WTC11 (cell line): ENCODE data around the gene TMCC2. TPM values are rescaled to one million over a fixed set of nuclear protein-coding genes. Genes with fewer than 3 reads are reported as not detected.
A peak's percentile ranks its signal among the peaks of the same experiment; 100 is the strongest.

Experiments used
- ATAC-seq: fragments of 200-7000 bp; cut with Tn5 transposase; 2 replicates; pipeline ENCODE4 v1.10.0; 2021; ENCODE audit warnings: mild to moderate bottlenecking, moderate library complexity
- CTCF ChIA-PET: fragments of 300-600 bp; sonication (Branson Sonifier 250); formaldehyde crosslinking; loops from one replicate; lab custom pipeline; 2021; ENCODE audit warnings: antibody characterized with exemption; lab: Charles Lee
- POLR2A ChIA-PET: fragments of 350-600 bp; sonication (Branson Sonifier 250); formaldehyde crosslinking; loops from one replicate; lab custom pipeline; 2021; ENCODE audit warnings: antibody characterized with exemption; lab: Charles Lee
- DNase-seq: peaks from one replicate; pipeline ENCODE4 v3.0.0; 2021; ENCODE audit warnings: low spot score
- H3K27ac Mint-ChIP-seq: 2 replicates; pipeline ENCODE4 v1.8.0; 2021; ENCODE audit warnings: mixed read lengths
- H3K27me3 Mint-ChIP-seq: 2 replicates; pipeline ENCODE4 v1.8.0; 2021; ENCODE audit warnings: low read depth, mild to moderate bottlenecking, moderate library complexity, mixed read lengths
- H3K36me3 Mint-ChIP-seq: 2 replicates; pipeline ENCODE4 v1.8.0; 2021; ENCODE audit warnings: mixed read lengths
- H3K4me1 Mint-ChIP-seq: 2 replicates; pipeline ENCODE4 v1.8.0; 2022; ENCODE audit warnings: mixed read lengths
- H3K4me3 Mint-ChIP-seq: 2 replicates; pipeline ENCODE4 v1.8.0; 2021; ENCODE audit warnings: mild to moderate bottlenecking, moderate library complexity, mixed read lengths
- H3K9me3 Mint-ChIP-seq: 2 replicates; pipeline ENCODE4 v1.8.0; 2021; ENCODE audit warnings: mixed read lengths
- ATF2 ChIP-seq: sonication (generic); formaldehyde crosslinking; IDR thresholded peaks from 2 replicates; pipeline ENCODE4 v1.8.1; 2022; ENCODE audit warnings: low read depth, missing genetic modification reagents, borderline replicate concordance
- ATF3 ChIP-seq: sonication (generic); formaldehyde crosslinking; conservative IDR thresholded peaks from 2 replicates; pipeline ENCODE4 v1.8.1; 2022; ENCODE audit warnings: mild to moderate bottlenecking, missing genetic modification reagents
- CDX4 ChIP-seq: fragments of 250-450 bp; sonication (Bioruptor Pico); IDR thresholded peaks from 2 replicates; pipeline ENCODE4 v1.9.0; 2021; ENCODE audit warnings: moderate library complexity, mild to moderate bottlenecking, inconsistent platforms, borderline replicate concordance
- CTCF ChIP-seq: fragments of 200-600 bp; IDR thresholded peaks from 2 replicates; pipeline ENCODE4 v1.8.0; 2022; ENCODE audit warnings: antibody characterized with exemption
- ELF4 ChIP-seq: sonication (generic); formaldehyde crosslinking; IDR thresholded peaks from 2 replicates; pipeline ENCODE4 v1.8.1; 2022; ENCODE audit warnings: low read depth, mild to moderate bottlenecking, moderate library complexity, missing genetic modification reagents
- EMX1 ChIP-seq: fragments of 250-450 bp; sonication (Bioruptor Pico); IDR thresholded peaks from 2 replicates; pipeline ENCODE4 v1.8.0; 2021; ENCODE audit warnings: mild to moderate bottlenecking
- ERG ChIP-seq: fragments of 250-450 bp; sonication (Bioruptor Pico); IDR thresholded peaks from 2 replicates; pipeline ENCODE4 v1.8.0; 2021; ENCODE audit warnings: mild to moderate bottlenecking
- FOXJ3 ChIP-seq: sonication (generic); formaldehyde crosslinking; IDR thresholded peaks from 2 replicates; pipeline ENCODE4 v1.9.0; 2021; ENCODE audit warnings: missing genetic modification reagents, mild to moderate bottlenecking, borderline replicate concordance
- FOXP1 ChIP-seq: sonication (generic); formaldehyde crosslinking; IDR thresholded peaks from 2 replicates; pipeline ENCODE4 v1.8.0; 2022; ENCODE audit warnings: missing genetic modification reagents, mild to moderate bottlenecking, moderate library complexity, borderline replicate concordance
- FOXP4 ChIP-seq: sonication (generic); formaldehyde crosslinking; IDR thresholded peaks from 2 replicates; pipeline ENCODE4 v1.8.0; 2022; ENCODE audit warnings: mild to moderate bottlenecking, missing genetic modification reagents
- HMGA2 ChIP-seq: fragments of 250-450 bp; sonication (Bioruptor Pico); IDR thresholded peaks from 2 replicates; pipeline ENCODE4 v1.4.0; 2021; ENCODE audit warnings: mild to moderate bottlenecking, moderate library complexity
- MAX ChIP-seq: sonication (generic); formaldehyde crosslinking; IDR thresholded peaks from 2 replicates; pipeline ENCODE4 v1.8.0; 2022; ENCODE audit warnings: mild to moderate bottlenecking, missing genetic modification reagents
- NFATC4 ChIP-seq: fragments of 250-450 bp; sonication (Bioruptor Pico); IDR thresholded peaks from 2 replicates; pipeline ENCODE4 v1.9.0; 2021; ENCODE audit warnings: mild to moderate bottlenecking
- RORB ChIP-seq: fragments of 250-450 bp; sonication (Bioruptor Pico); IDR thresholded peaks from 2 replicates; pipeline ENCODE4 v1.9.0; 2021; ENCODE audit warnings: mild to moderate bottlenecking
- SMAD4 ChIP-seq: sonication (generic); formaldehyde crosslinking; IDR thresholded peaks from 2 replicates; pipeline ENCODE4 v1.8.0; 2022; ENCODE audit warnings: mild to moderate bottlenecking, missing genetic modification reagents
- TEAD1 ChIP-seq: sonication (generic); formaldehyde crosslinking; IDR thresholded peaks from 2 replicates; pipeline ENCODE4 v1.8.0; 2022; ENCODE audit warnings: mild to moderate bottlenecking, missing genetic modification reagents
- TP53 ChIP-seq: sonication (generic); formaldehyde crosslinking; IDR thresholded peaks from 2 replicates; pipeline ENCODE4 v1.8.1; 2023; ENCODE audit warnings: mild to moderate bottlenecking, missing genetic modification reagents
- ZBTB21 ChIP-seq: sonication (generic); formaldehyde crosslinking; IDR thresholded peaks from 2 replicates; pipeline ENCODE4 v1.8.1; 2023; ENCODE audit warnings: mild to moderate bottlenecking, missing genetic modification reagents, borderline replicate concordance
- ZNF138 ChIP-seq: sonication (generic); formaldehyde crosslinking; conservative IDR thresholded peaks from 2 replicates; pipeline ENCODE4 v1.8.1; 2022; ENCODE audit warnings: mild to moderate bottlenecking, moderate library complexity, missing genetic modification reagents
- ZNF281 ChIP-seq: sonication (generic); formaldehyde crosslinking; IDR thresholded peaks from 2 replicates; pipeline ENCODE4 v1.8.0; 2023; ENCODE audit warnings: mild to moderate bottlenecking, missing genetic modification reagents
- ZNF317 ChIP-seq: sonication (generic); formaldehyde crosslinking; IDR thresholded peaks from 2 replicates; pipeline ENCODE4 v1.8.1; 2023; ENCODE audit warnings: low read depth, mild to moderate bottlenecking, moderate library complexity, missing genetic modification reagents, borderline replicate concordance
- ZNF423 ChIP-seq: fragments of 250-450 bp; sonication (Bioruptor Pico); IDR thresholded peaks from 2 replicates; pipeline ENCODE4 v2.1.2; 2022; ENCODE audit warnings: mild to moderate bottlenecking, moderate library complexity
- total RNA-seq: library from RNA; stranded (reverse); gene quantifications from 3 replicates; pipeline ENCODE4 v1.2.3, GENCODE V29; 2021

Gene TMCC2
- total RNA-seq, 1 experiment from 2014 or later: 9.5 TPM

- TF ChIP-seq FOXP4 (no peak), CTCF (no peak), EMX1 (CRISPR knock-in tag) (no peak), ZNF138 (CRISPR knock-in tag) (no peak), ATF3 (CRISPR knock-in tag) (no peak), HMGA2 (CRISPR knock-in tag) (no peak), ELF4 (CRISPR knock-in tag) (no peak)
Measured at GRCh38 chr1:205310976-205311704, 83.4 kb downstream of the TMCC2 start (continued).

GRCh38 chr1:205312866-205313562, 85.3 kb downstream of the TMCC2 start:
- CTCF ChIA-PET: interaction anchor here (0.6 to 3.4 kb wide), 14 partner anchors 12 to 251 kb away, joined by 4 to 50 read pairs (median 12); no protein-coding TSS in a partner anchor
- POLR2A ChIA-PET: interaction anchor here (0.6 to 10.5 kb wide), 12 partner anchors 9 to 144 kb away, joined by 3 to 186 read pairs (median 6); partner anchors contain the start of gene TMCC2
- peaks cover 39% of the 10 kb centered on the region for H3K36me3 Mint-ChIP-seq
- peak overlapping the region; percentile 99 for H3K27ac Mint-ChIP-seq
- peak overlapping the region; percentile 54 for H3K4me3 Mint-ChIP-seq
- H3K27me3 Mint-ChIP-seq: no peaks in the 10 kb centered on the region; the same call in none of the 2 replicates
- H3K4me1 Mint-ChIP-seq: peaks cover 63% of the 10 kb centered on the region
- ATAC-seq (no peak), DNase-seq (no peak)
- no peaks in the 10 kb centered on the region for H3K9me3 Mint-ChIP-seq
- TF ChIP-seq FOXJ3 (CRISPR knock-in tag) (no peak), ZNF317 (CRISPR knock-in tag) (no peak), NFATC4 (no peak), TEAD1 (CRISPR knock-in tag) (no peak), ERG (no peak), ATF2 (no peak), ZBTB21 (CRISPR knock-in tag) (no peak), EMX1 (CRISPR knock-in tag) (no peak), SMAD4 (no peak), ZNF281 (CRISPR knock-in tag) (no peak), CDX4 (CRISPR knock-in tag) (no peak), FOXP1 (CRISPR knock-in tag) (no peak), MAX (CRISPR knock-in tag) (no peak), TP53 (CRISPR knock-in tag) (no peak), ZNF423 (no peak), RORB (CRISPR knock-in tag) (no peak)
